GM12873 (cell line): ENCODE data around the gene GAB2.

Experiments
- CTCF ChIP-seq: IDR thresholded peaks from 2 replicates; pipeline ENCODE4 v1.5.1; 2012; ENCODE audit warnings: low read depth, mild to moderate bottlenecking, moderate library complexity, low read length, control low read depth; ENCODE audit not compliant: insufficient read depth; ENCODE audit errors: missing control alignments

The GAB2 gene

GRCh38 chr11:78339483-78339882, 78.1 kb downstream of the GAB2 start:
- TF ChIP-seq CTCF, result no peak

DNA sequence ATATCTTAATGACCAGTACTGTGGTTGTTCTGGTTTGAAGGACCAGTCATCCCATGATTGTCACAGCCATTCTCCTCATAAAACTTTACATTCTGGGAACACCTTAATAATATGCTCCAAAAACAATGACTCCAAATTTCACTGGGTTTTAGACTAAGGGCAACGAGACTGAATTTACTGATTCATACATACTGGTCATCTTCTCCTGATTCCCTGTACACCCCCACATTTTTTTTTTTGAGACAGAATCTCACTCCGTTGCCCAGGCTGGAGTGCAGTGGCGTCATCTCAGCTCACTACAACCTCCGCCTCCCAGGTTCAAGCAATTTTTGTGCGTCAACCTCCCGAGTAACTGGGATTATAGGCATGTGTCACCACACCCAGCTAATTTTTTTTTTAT, 78.9 kb downstream of the GAB2 start:
- no peak for TF ChIP-seq CTCF

DNA sequence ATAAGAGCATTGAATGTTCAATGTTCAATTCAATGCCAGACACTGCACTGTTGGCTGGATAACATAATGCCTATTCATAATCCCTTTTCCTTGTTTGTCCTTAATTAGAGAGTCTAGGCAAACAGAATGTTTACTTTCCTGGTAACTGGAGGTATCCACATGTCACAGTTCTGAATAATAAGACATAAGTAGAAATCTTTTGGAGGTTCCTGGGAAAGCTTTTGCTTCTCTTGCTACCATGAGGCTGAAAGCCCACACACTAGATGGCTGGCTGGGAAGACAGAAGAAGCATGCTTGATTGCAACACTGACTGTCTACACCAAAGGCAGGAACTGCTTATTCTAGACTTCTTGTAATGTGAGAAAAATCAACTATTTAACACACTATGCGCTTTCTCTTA, 79.5 kb downstream of the GAB2 start:
- TF ChIP-seq CTCF, result no peak

DNA sequence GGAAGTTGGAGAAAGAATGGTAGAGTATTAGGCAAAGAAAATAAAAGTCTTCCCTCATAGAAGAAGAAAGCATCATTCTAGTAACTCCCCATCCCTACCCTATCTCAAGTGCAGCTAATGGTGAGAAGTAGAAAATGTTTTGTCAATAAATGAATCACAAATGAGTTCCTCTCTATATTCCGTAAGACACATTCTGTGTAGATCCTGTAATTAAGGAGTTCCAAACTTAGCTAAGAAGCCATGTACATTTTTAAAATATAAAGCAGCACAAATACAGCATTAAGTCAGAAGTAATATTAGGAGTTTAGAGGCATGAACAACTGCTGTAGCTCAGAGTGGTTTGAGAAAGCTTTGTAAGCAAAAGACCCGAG, 80.1 kb downstream of the GAB2 start:
- no peak for TF ChIP-seq CTCF

DNA sequence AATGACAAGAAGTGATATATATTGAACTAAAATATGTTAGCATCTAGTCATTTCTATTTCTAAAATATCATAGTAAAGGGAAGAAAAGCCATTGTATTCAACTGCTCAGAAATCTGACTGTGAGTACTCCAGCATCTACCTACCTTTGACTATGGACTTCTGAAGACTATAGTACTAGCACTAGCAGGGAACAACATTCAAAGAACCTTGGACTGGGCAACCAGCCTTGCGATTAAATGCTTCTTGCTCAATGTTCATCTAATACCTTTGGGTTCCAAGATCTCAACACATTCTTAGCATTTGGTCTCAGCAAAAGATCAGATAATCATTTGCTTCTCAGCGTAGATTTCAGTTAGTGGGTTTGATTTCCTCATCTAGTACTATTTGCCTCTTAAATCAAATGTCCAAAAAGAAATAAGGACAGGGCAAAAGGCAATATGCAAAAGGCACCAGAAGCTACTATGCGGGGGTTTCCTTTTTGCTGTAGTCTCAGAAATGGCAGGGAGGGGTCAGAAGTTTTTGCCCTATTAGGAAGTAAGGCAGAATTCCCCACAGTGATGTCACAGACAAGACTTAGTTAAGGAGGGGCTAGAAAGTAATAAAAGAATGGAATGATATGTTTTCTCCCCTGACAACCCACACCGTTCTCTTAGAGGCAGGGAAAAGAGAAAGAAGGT, 80.6 kb downstream of the GAB2 start:
- no peak for TF ChIP-seq CTCF

DNA sequence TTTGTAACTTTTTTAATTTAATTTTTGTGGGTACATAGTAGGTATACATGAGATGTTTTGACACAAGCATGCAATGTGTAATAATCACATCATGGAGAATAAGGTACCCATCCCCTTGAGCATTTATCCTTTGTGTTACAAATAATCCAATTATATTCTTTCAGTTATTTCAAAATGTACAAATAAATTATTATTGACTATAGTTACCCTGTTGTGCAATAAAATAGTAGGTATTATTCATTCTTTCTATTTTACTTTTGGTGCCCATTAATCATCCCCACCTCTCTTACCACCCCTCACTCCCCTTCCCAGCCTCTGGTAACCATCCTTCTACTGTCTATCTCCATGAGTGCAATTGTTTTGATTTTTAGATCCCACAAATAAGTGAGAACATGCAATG, 83.5 kb downstream of the GAB2 start:
- no peak for TF ChIP-seq CTCF

DNA sequence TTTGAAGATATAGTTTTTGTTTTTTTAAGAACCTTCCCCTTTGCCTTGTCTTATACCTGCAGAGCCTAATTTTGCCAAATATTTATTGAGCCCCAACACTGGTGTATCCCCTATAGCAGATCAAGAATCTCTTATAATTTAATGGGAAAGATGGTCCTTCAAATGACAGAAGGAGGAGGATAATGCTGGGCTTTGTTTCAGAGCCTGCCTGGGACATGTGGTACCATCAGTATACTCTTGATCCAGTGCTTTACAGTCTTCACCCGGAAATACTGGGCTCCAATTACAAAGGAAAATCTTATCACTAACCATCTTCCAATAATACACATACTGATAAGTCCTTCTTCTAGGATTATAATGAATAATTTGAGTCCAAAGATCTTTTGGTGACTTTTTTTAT, 84.7 kb downstream of the GAB2 start:
- no peak for TF ChIP-seq CTCF
